GM23338 (cell line): Measurements from ENCODE around the gene PRRT1. TPM values are rescaled to one million over a fixed set of nuclear protein-coding genes. Genes with fewer than 3 reads are reported as not detected.

ENCODE experiments used
- ATAC-seq: fragments of 200-7000 bp; cut with Tn5 transposase; 3 replicates; pipeline ENCODE4 v1.9.1; 2020
- DNase-seq: peaks from one replicate; pipeline ENCODE4 v3.0.0-alpha.2; 2015; ENCODE audit warnings: low spot score
- H2AFZ ChIP-seq: fragments of 200-600 bp; sonication (generic); 2 replicates; pipeline ENCODE4 v1.8.0; 2016; ENCODE audit warnings: antibody characterized with exemption, mild to moderate bottlenecking, moderate library complexity
- H3F3A ChIP-seq: fragments of 200-600 bp; sonication (generic); replicated peaks from 2 replicates; pipeline ENCODE4 v1.8.0; 2017; ENCODE audit warnings: antibody characterized with exemption, mixed run types, low read depth
- H3K27ac ChIP-seq: fragments of 200-600 bp; sonication (generic); 2 replicates; pipeline ENCODE4 v1.6.1; 2016; ENCODE audit warnings: low read depth
- H3K27me3 ChIP-seq: fragments of 200-600 bp; sonication (generic); 2 replicates; pipeline ENCODE4 v1.8.0; 2016; ENCODE audit warnings: mild to moderate bottlenecking, mixed run types, moderate library complexity; ENCODE audit not compliant: insufficient read depth
- H3K36me3 ChIP-seq: fragments of 200-600 bp; sonication (generic); 2 replicates; pipeline ENCODE4 v1.8.0; 2016; ENCODE audit warnings: mild to moderate bottlenecking; ENCODE audit not compliant: insufficient read depth
- H3K4me1 ChIP-seq: fragments of 200-600 bp; sonication (generic); 2 replicates; pipeline ENCODE4 v1.8.0; 2016; ENCODE audit warnings: mild to moderate bottlenecking, moderate library complexity; ENCODE audit not compliant: insufficient read depth
- H3K4me2 ChIP-seq: fragments of 200-600 bp; sonication (generic); 2 replicates; pipeline ENCODE4 v1.7.1; 2017; ENCODE audit warnings: mixed run types
- H3K4me3 ChIP-seq: fragments of 200-600 bp; sonication (generic); 2 replicates; pipeline ENCODE4 v1.6.1; 2016; ENCODE audit warnings: mixed run types
- H3K79me2 ChIP-seq: fragments of 200-600 bp; sonication (generic); replicated peaks from 2 replicates; pipeline ENCODE4 v1.8.0; 2017; ENCODE audit warnings: mild to moderate bottlenecking; ENCODE audit not compliant: insufficient read depth
- H3K9me2 ChIP-seq: fragments of 200-600 bp; sonication (generic); 2 replicates; pipeline ENCODE4 v1.8.0; 2017; ENCODE audit not compliant: insufficient read depth
- H4K20me1 ChIP-seq: fragments of 200-600 bp; sonication (generic); replicated peaks from 2 replicates; pipeline ENCODE4 v1.8.0; 2017; ENCODE audit warnings: mild to moderate bottlenecking; ENCODE audit not compliant: insufficient read depth
- H3K27ac Mint-ChIP-seq: 2 replicates; pipeline ENCODE4 v1.8.0; 2020; ENCODE audit warnings: inconsistent platforms, mild to moderate bottlenecking, moderate library complexity, mixed read lengths
- H3K27me3 Mint-ChIP-seq: 3 replicates; pipeline ENCODE4 v1.8.0; 2022; ENCODE audit warnings: low read depth, mild to moderate bottlenecking, moderate library complexity, mixed read lengths, inconsistent platforms; ENCODE audit not compliant: insufficient read depth, poor library complexity
- H3K36me3 Mint-ChIP-seq: 3 replicates; pipeline ENCODE4 v1.8.0; 2021; ENCODE audit warnings: low read depth, mild to moderate bottlenecking, inconsistent platforms, moderate library complexity, mixed read lengths
- H3K4me1 Mint-ChIP-seq: 3 replicates; pipeline ENCODE4 v1.8.0; 2020; ENCODE audit warnings: mild to moderate bottlenecking, inconsistent platforms, mixed read lengths
- H3K4me3 Mint-ChIP-seq: 3 replicates; pipeline ENCODE4 v1.8.0; 2021; ENCODE audit warnings: moderate library complexity, mild to moderate bottlenecking, inconsistent platforms, mixed read lengths
- H3K9me3 Mint-ChIP-seq: 3 replicates; pipeline ENCODE4 v1.8.0; 2020; ENCODE audit warnings: moderate library complexity, mild to moderate bottlenecking, inconsistent platforms, mixed read lengths
- CREB1 ChIP-seq: fragments of 250-450 bp; sonication (Bioruptor Pico); IDR thresholded peaks from 2 replicates; pipeline ENCODE4 v1.5.0; 2020; ENCODE audit warnings: low read depth, mild to moderate bottlenecking, moderate library complexity
- CTCF ChIP-seq, 2 experiments: fragments of 200-600 bp in 1 of 2; sonication (generic) in 1 of 2; conservative IDR thresholded peaks; 2 replicates each; pipeline versions ENCODE4 v1.5.1 to v1.6.1; 2016 to 2017; ENCODE audit warnings: antibody characterized with exemption in 2 of 2, low read depth in 2 of 2, mild to moderate bottlenecking in 2 of 2, moderate library complexity in 1 of 2
- ETS1 ChIP-seq: IDR thresholded peaks from 2 replicates; pipeline ENCODE4 v1.6.1; 2016; ENCODE audit warnings: antibody characterized with exemption
- POLR2AphosphoS5 ChIP-seq: IDR thresholded peaks from 2 replicates; pipeline ENCODE4 v1.6.1; 2016; ENCODE audit warnings: antibody characterized with exemption, low read depth
- ZNF331 ChIP-seq: fragments of 250-450 bp; sonication (Bioruptor Pico); IDR thresholded peaks from 2 replicates; pipeline ENCODE4 v1.5.0; 2020; ENCODE audit warnings: low read depth, mild to moderate bottlenecking, moderate library complexity
- polyA plus RNA-seq: library from polyadenylated mRNA; unstranded; fragments of >200 nt; fragmentation: Nextera tagmentation; extraction: Ambion mirVana; gene quantifications from 2 replicates; pipeline ENCODE4 v1.2.1, GENCODE V29; 2016
- total RNA-seq: library from RNA; depleted of rRNA; stranded (reverse); fragments of >200 nt; shearing (Covaris generic); gene quantifications from 2 replicates; pipeline ENCODE4 v1.2.3, GENCODE V29; 2014

Gene PRRT1
- total and polyA plus RNA-seq, 2 experiments from 2014 or later = 2.7 TPM; not detected in 1

GRCh38 chr6:32114796-32115195, 36.9 kb downstream of the PRRT1 start (continued):
- TF ChIP-seq CTCF (conservative IDR thresholded peaks at IDR 0.05; ENCODE audit: low read depth in 2 of 2) (no peak), ETS1 (no peak), POLR2AphosphoS5 (no peak), CREB1 (CRISPR knock-in tag) (no peak)

- no peak overlapping the region for H2AFZ ChIP-seq
- H3K4me1 ChIP-seq = peaks cover 5% of the 10 kb centered on the region; the same call in 1 of the 2 replicates
- peaks cover 7% of the 10 kb centered on the region for H3K36me3 ChIP-seq
- H3F3A ChIP-seq = no peaks in the 10 kb centered on the region
- H3K4me3 Mint-ChIP-seq = no peak overlapping the region; the same call in 2 of the 3 replicates
- no peaks in the 10 kb centered on the region for H3K9me2 ChIP-seq
- H3K79me2 ChIP-seq = no peaks in the 10 kb centered on the region
- DNase-seq = peak; percentile 91
- peak overlapping the region; percentile 22; the same call in 1 of the 2 replicates for H3K27ac Mint-ChIP-seq
- H3K27ac ChIP-seq = peak overlapping the region; percentile 76; the same call in 1 of the 2 replicates
- TF ChIP-seq ZNF331 (CRISPR knock-in tag) (no peak), CTCF (conservative IDR thresholded peaks at IDR 0.05; ENCODE audit: low read depth in 2 of 2) (peak; percentile 32 to 59; a peak in 3 of 4 replicates)
- H3K36me3 Mint-ChIP-seq = peaks cover 25% of the 10 kb centered on the region
- H3K4me2 ChIP-seq = no peak overlapping the region
- H4K20me1 ChIP-seq = no peaks in the 10 kb centered on the region; the same call in 1 of the 2 replicates
- peaks cover 12% of the 10 kb centered on the region for H3K4me1 Mint-ChIP-seq
- peak; percentile 67 for ATAC-seq
- H3K9me3 Mint-ChIP-seq = no peaks in the 10 kb centered on the region
- H3K27me3 ChIP-seq = peaks cover 4% of the 10 kb centered on the region; the same call in 1 of the 2 replicates
- no peak overlapping the region for H3K4me3 ChIP-seq
- H3K27me3 Mint-ChIP-seq = peaks cover 13% of the 10 kb centered on the region
Observed at GRCh38 chr6:32113386-32114352, 38.1 kb downstream of the PRRT1 start.
